ENCODE measurements around the gene SPINT2. TPM values are rescaled to one million over a fixed set of nuclear protein-coding genes. Genes with fewer than 3 reads are reported as not detected.

SPINT2 gene
- total and polyA plus RNA-seq, 4 donors: 7.0 to 43.0 (median 10.7) TPM

GRCh38 chr19:38336638-38337359 lies 72.4 kb downstream of the SPINT2 start:
- H3K36me3 ChIP-seq (ENCODE audit: control insufficient read depth in 4 of 4, insufficient read depth in 3 of 4, low read depth in 1 of 4, low read length in 3 of 4): no peaks in the 10 kb centered on the region
- peak; percentile 97 for DNase-seq (ENCODE audit: low spot score)
- peak overlapping the region; percentile 1 to 37 for H3K9ac ChIP-seq (ENCODE audit: low read depth in 1 of 2, low read length in 2 of 2)
- peaks cover 3 to 15% (median 4%) of the 10 kb centered on the region in 4 donors for H3K4me1 ChIP-seq (ENCODE audit: control insufficient read depth in 4 of 4, insufficient read depth in 4 of 4, low read length in 3 of 4)
- H3K27ac ChIP-seq (ENCODE audit: low read depth in 1 of 2, low read length in 2 of 2): peak overlapping the region; percentile 91 to 94
- peak overlapping the region; percentile 71 to 94 (median 84) for H3K4me3 ChIP-seq (ENCODE audit: low read depth in 1 of 3, low read length in 3 of 3)
- TF ChIP-seq GABPA (IDR thresholded peaks at IDR 0.05 in 1 of 2, conservative IDR thresholded peaks at IDR 0.05 in 1 of 2) (peak in 1 of 2 donors; percentile 2), REST (IDR thresholded peaks at IDR 0.05) (no peak), FOXA2 (IDR thresholded peaks at IDR 0.05) (no peak), MAX (IDR thresholded peaks at IDR 0.05) (no peak), RXRA (IDR thresholded peaks at IDR 0.05) (no peak), SP1 (IDR thresholded peaks at IDR 0.05) (peak; percentile 53), JUND (IDR thresholded peaks at IDR 0.05) (peak in 1 of 2 donors; percentile 8), EGR1 (IDR thresholded peaks at IDR 0.05; ENCODE audit: low read depth in 2 of 2) (no peak), HNF4A (conservative IDR thresholded peaks at IDR 0.05) (peak in 1 of 2 donors; percentile 2)
- H3K27me3 ChIP-seq (ENCODE audit: control insufficient read depth in 4 of 4, insufficient read depth in 4 of 4, low read length in 3 of 4): no peaks in the 10 kb centered on the region
- 8% methylated on average over 41 of the region's 41 CpGs for WGBS
- no peaks in the 10 kb centered on the region for H3K9me3 ChIP-seq (ENCODE audit: control insufficient read depth in 4 of 4, low read length in 3 of 4)

GRCh38 chr19:38337360-38337653 lies 72.9 kb downstream of the SPINT2 start:
- Histone ChIP-seq H3K36me3 (ENCODE audit: control insufficient read depth in 4 of 4, insufficient read depth in 3 of 4, low read depth in 1 of 4, low read length in 3 of 4) (no peaks in the 10 kb centered on the region), H3K27me3 (ENCODE audit: control insufficient read depth in 4 of 4, insufficient read depth in 4 of 4, low read length in 3 of 4) (no peaks in the 10 kb centered on the region), H3K9me3 (ENCODE audit: control insufficient read depth in 4 of 4, low read length in 3 of 4) (no peaks in the 10 kb centered on the region), H3K4me1 (ENCODE audit: control insufficient read depth in 4 of 4, insufficient read depth in 4 of 4, low read length in 3 of 4) (peaks cover 3 to 15% (median 4%) of the 10 kb centered on the region in 4 donors), H3K27ac (ENCODE audit: low read depth in 1 of 2, low read length in 2 of 2) (no peak overlapping the region), H3K9ac (ENCODE audit: low read depth in 1 of 2, low read length in 2 of 2) (no peak overlapping the region), H3K4me3 (ENCODE audit: low read depth in 1 of 3, low read length in 3 of 3) (peak overlapping the region; percentile 12 to 71 (median 16))
- TF ChIP-seq FOXA1 (IDR thresholded peaks at IDR 0.05): no peak
- TF ChIP-seq YY1 (IDR thresholded peaks at IDR 0.05): no peak
- TF ChIP-seq RXRA (IDR thresholded peaks at IDR 0.05): no peak
- no peak for TF ChIP-seq FOXA2 (IDR thresholded peaks at IDR 0.05)
- no peak for TF ChIP-seq EGR1 (IDR thresholded peaks at IDR 0.05; ENCODE audit: low read depth in 2 of 2)
- no peak for TF ChIP-seq MAX (IDR thresholded peaks at IDR 0.05)
- no peak for TF ChIP-seq REST (IDR thresholded peaks at IDR 0.05)
- TF ChIP-seq SP1 (IDR thresholded peaks at IDR 0.05): no peak
- no peak for TF ChIP-seq GABPA (IDR thresholded peaks at IDR 0.05 in 1 of 2, conservative IDR thresholded peaks at IDR 0.05 in 1 of 2)
- TF ChIP-seq HNF4A (conservative IDR thresholded peaks at IDR 0.05): no peak
- TF ChIP-seq TAF1 (conservative IDR thresholded peaks at IDR 0.05): no peak
- no peak for TF ChIP-seq HNF4G (IDR thresholded peaks at IDR 0.05)
- TF ChIP-seq CTCF (IDR thresholded peaks at IDR 0.05; ENCODE audit: low read depth, low read length, missing input control): no peak
- no peak for TF ChIP-seq NR2F2 (IDR thresholded peaks at IDR 0.05)
- TF ChIP-seq JUND (IDR thresholded peaks at IDR 0.05): no peak
- TF ChIP-seq RAD21 (IDR thresholded peaks at IDR 0.05): no peak
- TF ChIP-seq ZBTB33 (IDR thresholded peaks at IDR 0.05): no peak
- no peak for TF ChIP-seq ATF3 (IDR thresholded peaks at IDR 0.05)
- WGBS: 73% methylated on average over 10 of the region's 10 CpGs
- DNase-seq (ENCODE audit: low spot score): no peak
